ENCODE data around the gene C1QTNF8. TPM values are rescaled to one million over a fixed set of nuclear protein-coding genes. Genes with fewer than 3 reads are reported as not detected.

The C1QTNF8 gene
- total RNA-seq, 2 donors from 2014 or later, result 4.3 to 7.0 TPM

DNA sequence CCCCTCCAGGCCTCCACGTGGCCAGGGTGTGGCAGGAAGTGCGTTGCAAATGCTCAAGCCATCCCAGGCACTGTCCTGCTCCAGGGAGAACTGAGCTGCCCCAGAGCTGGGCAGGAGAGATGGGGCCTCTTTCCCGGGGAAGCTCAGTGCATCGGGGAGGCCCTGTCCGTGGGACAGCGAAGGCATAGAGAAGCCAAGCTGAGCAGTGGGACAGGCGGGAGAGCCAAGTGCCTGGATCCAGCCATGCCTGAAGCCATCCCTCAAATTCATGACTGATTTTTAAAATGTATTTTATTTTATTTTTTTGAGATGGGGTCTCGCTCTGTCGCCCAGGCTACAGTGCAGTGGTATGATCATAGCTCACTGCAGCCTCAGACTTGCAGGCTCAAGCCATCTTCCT lies 48.9 kb downstream of the C1QTNF8 start:
- Histone ChIP-seq H3K4me1 (ENCODE audit: control insufficient read depth in 1 of 2, low read depth in 2 of 2) (no peaks in the 10 kb centered on the region), H3K36me3 (no peaks in the 10 kb centered on the region), H3K4me3 (no peak overlapping the region), H3K9me3 (no peaks in the 10 kb centered on the region), H3K27me3 (replicated peaks; ENCODE audit: insufficient read depth) (no peaks in the 10 kb centered on the region), H3K27ac (no peak overlapping the region)
- ATAC-seq (ENCODE audit: insufficient number of reproducible peaks, low FRiP score, low read depth) (no peak), DNase-seq (ENCODE audit: low spot score) (no peak)
- no peak for TF ChIP-seq CTCF (IDR thresholded peaks at IDR 0.05)

GRCh38 chr16:1045993-1046911 lies 49.8 kb downstream of the C1QTNF8 start:
- no peak overlapping the region for H3K27ac ChIP-seq
- no peaks in the 10 kb centered on the region for H3K36me3 ChIP-seq
- DNase-seq (ENCODE audit: low spot score), result no peak
- ATAC-seq (ENCODE audit: insufficient number of reproducible peaks, low FRiP score, low read depth), result no peak
- H3K9me3 ChIP-seq, result no peaks in the 10 kb centered on the region
- H3K4me3 ChIP-seq, result no peak overlapping the region
- TF ChIP-seq CTCF (IDR thresholded peaks at IDR 0.05), result no peak
- no peaks in the 10 kb centered on the region for H3K4me1 ChIP-seq (ENCODE audit: control insufficient read depth in 1 of 2, low read depth in 2 of 2)
- H3K27me3 ChIP-seq (replicated peaks; ENCODE audit: insufficient read depth), result no peaks in the 10 kb centered on the region

DNA sequence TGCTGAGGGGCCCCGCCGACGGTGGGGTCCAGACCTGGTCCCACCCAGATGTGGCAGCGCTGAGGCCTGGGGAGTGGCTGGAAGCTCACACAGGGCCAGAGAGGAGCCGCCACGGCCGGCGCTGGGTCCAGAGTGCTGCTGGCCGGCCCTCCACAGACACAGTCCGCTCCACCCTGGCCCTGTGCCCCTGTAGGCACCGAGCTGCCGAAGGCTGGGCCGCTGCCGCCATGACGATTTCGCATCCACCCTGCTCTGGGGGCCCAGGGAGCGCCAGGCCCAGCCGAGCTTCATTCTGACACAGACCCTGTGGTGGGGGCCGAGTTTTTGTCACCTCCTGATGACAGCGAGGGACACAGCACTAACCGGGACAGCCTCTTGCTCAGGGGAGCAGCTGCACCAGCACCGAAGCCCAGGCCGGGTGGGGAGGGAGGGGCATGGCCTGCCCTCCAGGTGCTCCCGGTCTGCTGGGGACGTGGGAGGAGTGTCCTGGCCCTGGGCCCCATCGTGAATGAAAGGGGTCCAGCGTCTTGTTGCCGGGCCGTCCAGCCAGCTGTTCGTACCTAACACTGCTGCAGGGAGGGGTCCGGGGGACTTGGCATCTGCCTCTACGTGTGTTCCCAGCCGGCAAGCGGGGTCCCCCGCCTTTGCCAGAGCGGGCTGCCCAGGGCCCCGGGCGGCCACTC lies 50.6 kb downstream of the C1QTNF8 start:
- H3K27ac ChIP-seq, result no peak overlapping the region
- no peak for ATAC-seq (ENCODE audit: insufficient number of reproducible peaks, low FRiP score, low read depth)
- no peaks in the 10 kb centered on the region for H3K9me3 ChIP-seq
- H3K4me3 ChIP-seq, result no peak overlapping the region
- H3K4me1 ChIP-seq (ENCODE audit: control insufficient read depth in 1 of 2, low read depth in 2 of 2), result no peaks in the 10 kb centered on the region
- no peaks in the 10 kb centered on the region for H3K27me3 ChIP-seq (replicated peaks; ENCODE audit: insufficient read depth)
- DNase-seq (ENCODE audit: low spot score), result no peak
- no peaks in the 10 kb centered on the region for H3K36me3 ChIP-seq
- no peak for TF ChIP-seq CTCF (IDR thresholded peaks at IDR 0.05)

GRCh38 chr16:1044460-1045309 lies 51.4 kb downstream of the C1QTNF8 start:
- H3K27ac ChIP-seq, result no peak overlapping the region
- no peak for TF ChIP-seq CTCF (IDR thresholded peaks at IDR 0.05)
- no peaks in the 10 kb centered on the region for H3K36me3 ChIP-seq
- no peaks in the 10 kb centered on the region for H3K4me1 ChIP-seq (ENCODE audit: control insufficient read depth in 1 of 2, low read depth in 2 of 2)
- H3K27me3 ChIP-seq (replicated peaks; ENCODE audit: insufficient read depth), result no peaks in the 10 kb centered on the region
- DNase-seq (ENCODE audit: low spot score) (no peak), ATAC-seq (ENCODE audit: insufficient number of reproducible peaks, low FRiP score, low read depth) (no peak)
- H3K4me3 ChIP-seq, result no peak overlapping the region
- no peaks in the 10 kb centered on the region for H3K9me3 ChIP-seq

Data from thoracic aorta (tissue), 2 donors.